Articular chondrocyte of knee joint (primary cell): ENCODE data around the gene OR14C36. TPM values are rescaled to one million over a fixed set of nuclear protein-coding genes. Genes with fewer than 3 reads are reported as not detected.

Experiments used
- total RNA-seq: library from RNA; depleted of rRNA; stranded (reverse); fragments of >200 nt; gene quantifications from 2 replicates; pipeline ENCODE4 v1.2.3, GENCODE V29; 2012

Gene OR14C36, protein sequence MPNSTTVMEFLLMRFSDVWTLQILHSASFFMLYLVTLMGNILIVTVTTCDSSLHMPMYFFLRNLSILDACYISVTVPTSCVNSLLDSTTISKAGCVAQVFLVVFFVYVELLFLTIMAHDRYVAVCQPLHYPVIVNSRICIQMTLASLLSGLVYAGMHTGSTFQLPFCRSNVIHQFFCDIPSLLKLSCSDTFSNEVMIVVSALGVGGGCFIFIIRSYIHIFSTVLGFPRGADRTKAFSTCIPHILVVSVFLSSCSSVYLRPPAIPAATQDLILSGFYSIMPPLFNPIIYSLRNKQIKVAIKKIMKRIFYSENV
- total RNA-seq: not detected in 2 replicates

DNA sequence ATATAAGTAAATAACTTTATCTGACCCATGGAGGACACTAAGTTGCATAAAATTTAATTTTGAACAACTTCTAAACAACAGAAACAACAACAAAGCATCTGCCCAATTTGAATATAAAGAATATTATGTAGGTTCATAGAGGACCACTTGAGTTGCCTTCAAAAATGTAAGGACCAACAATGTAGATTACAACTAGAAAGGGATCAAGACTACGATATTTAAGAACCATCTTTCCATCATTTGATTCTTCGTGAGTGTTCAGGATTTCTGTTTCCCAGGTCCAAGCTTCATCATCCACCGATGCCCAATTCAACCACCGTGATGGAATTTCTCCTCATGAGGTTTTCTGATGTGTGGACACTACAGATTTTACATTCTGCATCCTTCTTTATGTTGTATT, at the start of gene OR14C36:
Gene OR14C36, plus strand, starts transcription at position 301 of the 400 bp plus-strand sequence. Its CDS starts 0 bp downstream, at position 301.

DNA sequence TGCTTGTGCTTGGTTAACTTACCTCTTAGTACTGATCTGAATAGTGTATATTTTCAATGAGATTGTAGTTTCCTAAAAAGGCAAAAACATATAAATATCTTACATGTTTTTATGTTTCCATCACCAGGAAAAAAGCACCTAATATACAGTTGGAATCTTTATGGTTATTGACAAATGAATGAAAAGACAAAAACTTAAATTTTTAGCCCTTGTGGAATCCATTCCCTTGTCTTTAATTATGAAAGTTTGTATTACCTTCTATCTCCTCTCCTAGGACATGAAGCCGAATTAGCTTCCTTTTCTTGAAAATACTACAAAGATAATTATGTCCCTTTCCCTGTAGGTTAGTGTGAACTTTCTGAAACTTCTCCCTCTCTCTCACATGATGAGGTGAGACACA, 45.3 kb upstream of the OR14C36 start, which contains the start of gene OR2T12:
Gene OR2T12, minus strand, starts transcription at position 101 of the 400 bp plus-strand sequence. CDS start 7,846 bp downstream, outside the sequence.

DNA sequence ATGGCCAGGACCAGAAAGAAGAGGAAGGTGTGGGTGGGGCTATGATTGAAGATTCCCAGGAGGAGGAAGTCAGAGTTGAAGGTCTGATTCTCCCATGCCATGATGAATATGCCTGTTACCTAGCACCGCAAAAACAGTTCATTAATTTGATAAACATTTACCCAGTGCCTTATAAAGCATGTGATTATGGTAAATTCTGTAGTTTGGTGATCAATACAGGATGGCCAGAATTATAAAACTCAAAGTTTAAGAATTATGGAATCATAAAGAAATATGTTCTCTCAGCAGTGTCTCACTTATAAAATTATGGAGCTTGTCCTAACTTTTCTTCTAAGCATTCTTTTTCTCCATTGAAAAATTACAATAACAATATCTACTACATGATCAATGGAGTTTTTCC, 24.1 kb upstream of the OR14C36 start, which contains the start of gene OR2M7:
Gene OR2M7, minus strand, starts transcription at position 101 of the 400 bp plus-strand sequence. Its CDS starts 0 bp downstream, at position 101.

DNA sequence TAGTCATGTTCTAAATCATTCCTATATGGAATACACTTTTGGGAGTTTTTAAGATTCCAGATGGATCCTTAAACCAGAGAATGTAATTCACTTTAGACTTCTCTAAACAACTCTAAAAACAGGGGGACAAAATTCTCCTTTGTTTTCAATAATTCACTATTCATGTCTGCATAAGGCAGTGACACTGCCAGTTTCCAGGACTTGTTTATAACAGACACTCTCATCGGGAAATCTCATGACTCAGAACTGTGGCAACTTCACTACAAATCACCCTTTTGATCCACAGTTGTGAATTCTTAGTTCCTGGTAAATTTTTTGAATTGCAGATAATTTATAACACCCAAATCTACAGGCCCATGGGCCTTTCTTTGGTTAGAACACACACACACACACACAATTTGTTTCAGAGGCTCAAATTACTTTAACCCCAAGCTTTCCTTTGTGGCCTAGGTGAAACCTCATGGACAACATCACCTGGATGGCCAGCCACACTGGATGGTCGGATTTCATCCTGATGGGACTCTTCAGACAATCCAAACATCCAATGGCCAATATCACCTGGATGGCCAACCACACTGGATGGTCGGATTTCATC, 12.6 kb downstream of the OR14C36 start, which contains the start of gene OR2T4:
Gene OR2T4, plus strand, starts transcription at position 545 of the 595 bp plus-strand sequence. Its CDS starts 0 bp downstream, at position 545.

DNA sequence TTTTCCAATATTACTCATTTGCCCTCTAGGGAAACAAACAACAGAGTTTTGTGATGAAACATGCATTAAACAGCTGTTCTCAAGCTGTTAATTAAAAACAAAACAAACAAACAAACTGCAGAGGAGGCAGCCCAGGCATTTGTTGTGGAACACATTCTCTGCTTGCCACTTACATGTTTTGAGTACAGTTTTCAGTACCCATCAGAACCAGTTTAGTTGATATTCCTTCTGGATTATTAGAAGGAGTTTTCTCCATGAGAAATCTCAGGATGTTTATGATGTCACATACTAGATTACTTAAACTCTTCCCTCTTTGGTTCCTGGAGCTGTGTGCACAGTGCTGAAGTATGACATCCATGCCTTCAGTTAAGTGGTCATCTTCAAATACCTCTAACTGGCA, 26.9 kb downstream of the OR14C36 start, which contains the start of gene OR2T6:
Gene OR2T6, plus strand, starts transcription at position 301 of the 400 bp plus-strand sequence. CDS start 11,863 bp downstream, outside the sequence.

Other genes starting within 250 kb of the OR14C36 start
- gene OR2M5, start 203.6 kb upstream of the OR14C36 start, total RNA-seq: not detected in 2 replicates
- not detected in 2 replicates for gene OR2M2, start 174.0 kb upstream of the OR14C36 start, total RNA-seq
- not detected in 2 replicates for gene OR2M3, start 151.5 kb upstream of the OR14C36 start, total RNA-seq
- gene OR2M4, start 117.4 kb upstream of the OR14C36 start, total RNA-seq: not detected in 2 replicates
- gene OR2T33, start 70.8 kb upstream of the OR14C36 start, total RNA-seq: not detected in 2 replicates
- gene OR2T12, start 45.4 kb upstream of the OR14C36 start, total RNA-seq: not detected in 2 replicates
- not detected in 2 replicates for gene OR2M7, start 24.2 kb upstream of the OR14C36 start, total RNA-seq
- gene OR2T4, start 12.9 kb downstream of the OR14C36 start, total RNA-seq: not detected in 2 replicates
- not detected in 2 replicates for gene OR2T6, start 27.0 kb downstream of the OR14C36 start, total RNA-seq
- gene OR2T1, start 54.3 kb downstream of the OR14C36 start, total RNA-seq: not detected in 2 replicates
- gene OR2T2, start 96.9 kb downstream of the OR14C36 start, total RNA-seq: not detected in 2 replicates
- not detected in 2 replicates for gene OR2T3, start 124.6 kb downstream of the OR14C36 start, total RNA-seq
- gene OR2T5, start 139.8 kb downstream of the OR14C36 start, total RNA-seq: not detected in 2 replicates
- under 0.01 TPM in 1 of 2 replicates, not detected in the other for gene OR2G6, start 159.3 kb downstream of the OR14C36 start, total RNA-seq
- not detected in 2 replicates for gene OR2T29, start 214.0 kb downstream of the OR14C36 start, total RNA-seq
- gene OR2T34, start 226.0 kb downstream of the OR14C36 start, total RNA-seq: not detected in 2 replicates
- not detected in 2 replicates for gene OR2T10, start 248.9 kb downstream of the OR14C36 start, total RNA-seq